VCaP (cell line): ENCODE measurements around the gene LRRC45.

ENCODE experiments used
- H3K27ac ChIP-seq: fragments of 450-650 bp; 2 replicates; pipeline ENCODE4 v1.5.1; 2017
- TF ChIP-seq, protein P1 (sequence below): fragments of 450-650 bp; conservative IDR thresholded peaks from 2 replicates; pipeline ENCODE4 v1.5.1; 2017; ENCODE audit warnings: mild to moderate bottlenecking, moderate library complexity

LRRC45 gene

DNA sequence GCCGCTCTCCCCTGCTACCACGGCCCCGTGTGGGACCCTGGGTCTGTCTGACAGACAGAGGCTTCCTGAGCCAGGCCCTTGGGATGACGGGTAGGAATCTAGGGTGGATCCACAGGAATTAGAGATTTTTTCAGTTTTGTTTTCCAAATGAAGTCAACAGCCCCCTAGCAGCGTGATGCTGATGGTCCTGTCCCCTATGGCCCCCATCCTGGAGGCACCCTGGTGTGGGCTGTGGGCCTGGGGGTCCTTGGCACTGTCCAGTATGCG is 15.9 kb upstream of the LRRC45 start:
- TF ChIP-seq, protein P1, sequence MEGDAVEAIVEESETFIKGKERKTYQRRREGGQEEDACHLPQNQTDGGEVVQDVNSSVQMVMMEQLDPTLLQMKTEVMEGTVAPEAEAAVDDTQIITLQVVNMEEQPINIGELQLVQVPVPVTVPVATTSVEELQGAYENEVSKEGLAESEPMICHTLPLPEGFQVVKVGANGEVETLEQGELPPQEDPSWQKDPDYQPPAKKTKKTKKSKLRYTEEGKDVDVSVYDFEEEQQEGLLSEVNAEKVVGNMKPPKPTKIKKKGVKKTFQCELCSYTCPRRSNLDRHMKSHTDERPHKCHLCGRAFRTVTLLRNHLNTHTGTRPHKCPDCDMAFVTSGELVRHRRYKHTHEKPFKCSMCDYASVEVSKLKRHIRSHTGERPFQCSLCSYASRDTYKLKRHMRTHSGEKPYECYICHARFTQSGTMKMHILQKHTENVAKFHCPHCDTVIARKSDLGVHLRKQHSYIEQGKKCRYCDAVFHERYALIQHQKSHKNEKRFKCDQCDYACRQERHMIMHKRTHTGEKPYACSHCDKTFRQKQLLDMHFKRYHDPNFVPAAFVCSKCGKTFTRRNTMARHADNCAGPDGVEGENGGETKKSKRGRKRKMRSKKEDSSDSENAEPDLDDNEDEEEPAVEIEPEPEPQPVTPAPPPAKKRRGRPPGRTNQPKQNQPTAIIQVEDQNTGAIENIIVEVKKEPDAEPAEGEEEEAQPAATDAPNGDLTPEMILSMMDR, result no peak
- no peak overlapping the region for H3K27ac ChIP-seq

DNA sequence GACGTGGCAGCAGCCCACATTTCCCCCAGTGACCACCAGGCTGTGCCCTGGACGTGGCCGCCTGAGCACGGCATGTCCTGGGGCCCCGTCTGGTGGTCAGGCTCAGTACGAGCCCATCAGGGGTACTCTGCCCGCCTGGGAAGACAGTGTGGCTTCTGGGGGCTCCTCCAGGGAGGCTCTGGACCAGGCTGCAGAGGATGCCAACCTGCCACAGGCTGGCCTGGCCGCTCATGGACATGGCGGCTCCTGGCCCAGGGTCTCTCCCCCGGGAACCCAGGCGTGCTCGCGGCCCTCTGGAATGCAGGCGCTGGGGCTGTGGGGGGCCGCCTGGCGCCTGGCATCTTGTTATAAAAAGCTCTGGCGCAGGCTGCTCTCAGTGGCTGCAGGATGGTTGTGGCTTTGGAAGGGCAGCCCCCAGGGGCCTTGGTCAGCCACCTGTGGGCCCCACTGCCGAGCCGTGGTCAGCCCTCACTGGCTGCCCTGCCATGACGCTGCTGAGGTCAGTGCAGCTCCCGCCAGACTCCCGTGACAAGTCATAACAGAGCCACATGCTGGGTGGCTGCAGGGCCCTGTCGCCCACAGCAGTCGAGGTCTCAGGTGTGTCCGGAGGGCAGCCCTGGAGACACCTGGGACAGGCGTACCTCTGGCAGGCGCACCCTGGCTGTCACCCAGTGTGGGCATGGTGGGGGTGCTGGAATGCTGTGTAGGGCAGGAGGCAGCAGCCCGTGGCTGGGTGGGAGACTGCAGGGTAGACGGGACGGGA is 15.4 kb upstream of the LRRC45 start:
- TF ChIP-seq, protein P1, result no peak
- H3K27ac ChIP-seq, result no peak overlapping the region

DNA sequence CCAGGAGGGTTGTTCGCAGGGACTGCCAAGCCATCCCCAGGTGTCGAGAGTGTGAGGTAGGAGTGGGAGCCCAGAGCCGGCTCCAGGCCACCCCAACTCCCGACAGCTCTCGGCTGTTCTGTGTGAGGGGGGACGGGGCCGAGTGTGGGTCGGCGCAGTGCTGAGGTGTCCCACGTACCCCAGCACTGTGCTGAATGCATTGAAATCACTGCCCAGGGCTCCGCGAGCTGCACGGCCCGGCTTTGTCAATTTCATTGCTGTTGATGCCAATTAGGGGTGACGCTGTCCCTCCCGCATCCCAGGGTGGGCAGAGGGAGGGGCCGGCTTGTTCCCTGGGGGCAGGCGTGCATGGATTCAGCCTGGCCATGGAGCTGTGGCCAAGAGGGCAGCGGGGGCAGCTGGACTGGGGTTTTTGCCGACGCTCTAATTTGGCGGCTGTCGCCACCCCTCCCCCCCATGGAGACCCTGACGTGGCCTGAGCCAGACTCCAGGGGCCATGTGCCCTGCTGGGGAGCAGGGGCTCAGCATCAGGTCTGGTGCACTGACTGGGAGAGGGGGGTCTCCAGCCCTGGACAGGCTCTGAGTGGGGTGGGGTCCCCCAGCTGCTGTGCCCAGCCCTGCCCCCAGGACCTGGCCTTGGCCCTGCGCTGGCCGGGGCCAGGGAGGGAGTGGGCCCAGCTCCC is 14.7 kb upstream of the LRRC45 start:
- TF ChIP-seq, protein P1, result no peak
- H3K27ac ChIP-seq, result no peak overlapping the region

DNA sequence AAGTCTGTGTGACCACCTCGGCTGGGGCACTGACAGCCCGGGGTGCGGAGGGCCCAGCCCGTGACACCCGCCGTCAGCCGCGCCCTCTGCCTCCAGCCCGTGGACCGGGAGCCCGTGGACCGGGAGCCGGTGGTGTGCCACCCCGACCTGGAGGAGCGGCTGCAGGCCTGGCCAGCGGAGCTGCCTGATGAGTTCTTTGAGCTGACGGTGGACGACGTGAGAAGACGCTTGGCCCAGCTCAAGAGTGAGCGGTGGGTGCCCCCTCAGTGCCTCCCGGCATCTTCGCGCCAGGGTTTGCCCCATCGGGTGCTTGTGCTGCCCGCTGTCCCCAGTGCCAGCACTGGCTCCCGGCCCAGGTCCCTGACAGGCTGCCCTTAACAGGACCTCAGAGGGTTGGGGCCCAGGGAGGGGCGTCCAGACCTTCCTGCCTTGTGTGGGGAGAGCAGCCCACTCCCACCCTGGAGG is 14.1 kb upstream of the LRRC45 start:
- no peak overlapping the region for H3K27ac ChIP-seq
- TF ChIP-seq, protein P1, result no peak

DNA sequence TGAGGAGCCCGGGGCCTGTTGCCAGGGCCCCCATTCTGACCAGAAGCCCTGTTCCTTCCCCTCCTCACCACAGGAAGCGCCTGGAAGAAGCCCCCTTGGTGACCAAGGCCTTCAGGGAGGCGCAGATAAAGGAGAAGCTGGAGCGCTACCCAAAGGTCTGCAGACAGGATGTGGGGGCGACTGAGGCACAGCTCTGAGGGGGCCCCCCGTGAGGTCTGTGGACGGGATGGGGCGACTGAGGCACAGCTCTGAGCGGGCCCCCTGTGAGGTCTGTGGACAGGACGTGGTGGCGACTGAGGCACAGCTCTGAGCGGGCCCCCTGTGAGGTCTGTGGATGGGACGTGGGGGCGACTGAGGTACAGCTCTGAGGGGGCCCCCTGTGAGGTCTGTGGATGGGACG is 13.7 kb upstream of the LRRC45 start:
- TF ChIP-seq, protein P1, result no peak
- no peak overlapping the region for H3K27ac ChIP-seq

DNA sequence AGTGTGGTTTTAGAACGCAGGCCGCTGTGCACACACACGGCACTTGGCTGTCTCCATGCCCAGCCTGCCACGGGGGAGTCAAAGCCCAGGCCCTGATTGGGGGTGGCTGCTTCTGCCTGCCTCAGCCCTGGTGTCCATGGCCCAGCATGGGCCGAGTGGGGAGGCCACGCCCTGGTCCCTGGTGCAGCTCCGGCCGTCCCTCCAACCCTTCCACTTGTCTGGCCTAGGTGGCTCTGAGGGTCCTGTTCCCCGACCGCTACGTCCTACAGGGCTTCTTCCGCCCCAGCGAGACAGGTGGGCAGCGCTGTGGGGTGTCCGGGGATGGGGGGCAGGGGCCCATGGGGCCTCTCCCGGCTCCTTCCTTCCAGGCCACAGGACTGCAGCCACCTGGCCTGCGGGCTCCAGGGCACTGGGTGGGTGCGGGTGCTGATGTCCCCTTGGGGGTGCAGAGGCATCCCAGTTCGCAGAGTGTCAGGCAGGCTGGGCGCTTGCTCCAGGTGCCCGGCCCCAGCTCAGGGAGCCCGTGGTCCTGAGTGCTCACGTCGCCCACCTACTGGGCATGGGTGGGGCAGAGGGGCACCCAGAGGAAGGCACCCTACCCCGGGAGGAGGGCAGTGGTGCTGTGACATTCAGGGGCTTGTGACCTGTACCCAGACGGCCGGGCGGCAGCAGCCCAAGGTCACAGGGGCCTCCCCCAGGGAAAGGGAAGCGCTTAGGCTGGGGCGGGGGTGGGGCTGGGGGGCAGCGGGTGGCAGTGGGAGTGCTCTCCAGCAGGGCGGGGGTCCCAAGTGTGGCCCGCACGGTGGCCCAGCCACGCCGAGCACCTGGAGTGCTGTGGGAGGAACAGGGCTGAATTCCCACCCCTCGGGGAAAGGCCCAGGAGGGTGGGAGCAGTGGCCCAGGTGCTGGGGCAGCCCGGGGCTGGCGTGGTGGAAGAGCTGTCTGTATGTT is 12.3 kb upstream of the LRRC45 start:
- TF ChIP-seq, protein P1, result no peak
- no peak overlapping the region for H3K27ac ChIP-seq

DNA sequence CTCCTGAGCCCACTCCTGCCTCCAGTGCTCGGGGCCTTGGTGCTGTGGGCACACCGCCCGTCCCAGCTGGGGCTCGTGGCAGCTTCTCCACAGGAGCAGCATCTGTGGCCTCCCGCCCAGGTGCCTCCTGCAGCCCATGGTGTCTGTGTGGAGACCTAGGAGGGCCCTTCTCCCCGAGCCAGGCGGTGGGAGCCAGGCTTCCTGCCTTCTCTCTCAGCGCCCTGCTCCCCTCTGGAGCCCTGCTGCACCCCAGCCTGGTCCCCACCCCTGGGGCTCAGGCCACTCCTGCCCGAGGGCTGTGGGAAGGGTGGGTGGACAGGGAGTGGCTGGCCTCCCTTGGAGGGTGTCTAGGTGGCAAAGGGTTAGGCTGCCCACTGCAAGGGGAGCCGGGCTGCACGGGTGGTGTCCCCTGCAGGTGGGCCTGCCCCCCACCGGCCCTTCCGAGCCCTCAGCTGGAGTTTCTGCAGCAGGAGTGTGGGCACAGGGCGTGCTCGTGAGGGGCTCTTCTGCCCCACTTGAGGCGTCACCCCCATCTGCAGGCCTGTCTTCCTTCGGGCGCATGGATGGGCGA is 11.4 kb upstream of the LRRC45 start:
- H3K27ac ChIP-seq, result no peak overlapping the region
- TF ChIP-seq, protein P1, result no peak
